ENCODE data around the gene AKT3. TPM values are rescaled to one million over a fixed set of nuclear protein-coding genes. Genes with fewer than 3 reads are reported as not detected.

Gene AKT3
- polyA plus RNA-seq, 3 donors from 2014 or later = 2.5 to 7.3 (median 5.2) TPM

- peaks cover 2 to 21% of the 10 kb centered on the region in 2 donors for H3K4me1 Mint-ChIP-seq
- peaks cover 43 to 58% (median 44%) of the 10 kb centered on the region in 3 donors for H3K36me3 Mint-ChIP-seq
- peaks cover 0 to 18% (median 16%) of the 10 kb centered on the region in 6 donors for H3K9me3 Mint-ChIP-seq
- H3K4me3 Mint-ChIP-seq = no peak overlapping the region
- H3K27ac Mint-ChIP-seq = no peak overlapping the region
- DNase-seq = no peak
- peaks cover 0 to 2% (median 0%) of the 10 kb centered on the region in 3 donors for H3K27me3 Mint-ChIP-seq (ENCODE audit: low read depth in 3 of 3)
Observed at GRCh38 chr1:243585982-243586381, 264.1 kb downstream of the AKT3 start.

GRCh38 chr1:243582326-243582725, 267.7 kb downstream of the AKT3 start:
- no peak overlapping the region for H3K27ac Mint-ChIP-seq
- peaks cover 33 to 47% (median 39%) of the 10 kb centered on the region in 3 donors for H3K36me3 Mint-ChIP-seq
- H3K9me3 Mint-ChIP-seq = peaks cover 0 to 18% (median 15%) of the 10 kb centered on the region in 6 donors
- peaks cover 4 to 20% of the 10 kb centered on the region in 2 donors for H3K4me1 Mint-ChIP-seq
- DNase-seq = no peak
- no peak overlapping the region for H3K4me3 Mint-ChIP-seq
- H3K27me3 Mint-ChIP-seq (ENCODE audit: low read depth in 3 of 3) = peaks cover 0 to 2% (median 0%) of the 10 kb centered on the region in 3 donors

GRCh38 chr1:243580984-243581383, 269.1 kb downstream of the AKT3 start:
- no peak overlapping the region for H3K27ac Mint-ChIP-seq
- peaks cover 33 to 41% (median 40%) of the 10 kb centered on the region in 3 donors for H3K36me3 Mint-ChIP-seq
- DNase-seq = no peak

GRCh38 chr1:243580072-243580471, 270.0 kb downstream of the AKT3 start:
- H3K27ac Mint-ChIP-seq = no peak overlapping the region
- no peak overlapping the region for H3K4me3 Mint-ChIP-seq
- DNase-seq = no peak
- peaks cover 0 to 18% (median 15%) of the 10 kb centered on the region in 6 donors for H3K9me3 Mint-ChIP-seq
- no peaks in the 10 kb centered on the region for H3K27me3 Mint-ChIP-seq (ENCODE audit: low read depth in 3 of 3)
- H3K36me3 Mint-ChIP-seq = peaks cover 28 to 34% (median 33%) of the 10 kb centered on the region in 3 donors
- peaks cover 5 to 30% of the 10 kb centered on the region in 2 donors for H3K4me1 Mint-ChIP-seq

More at GRCh38 chr1:243580984-243581383, 269.1 kb downstream of the AKT3 start:
- Mint-ChIP-seq H3K27me3 (ENCODE audit: low read depth in 3 of 3) (no peaks in the 10 kb centered on the region), H3K4me1 (peaks cover 5 to 32% of the 10 kb centered on the region in 2 donors), H3K4me3 (no peak overlapping the region), H3K9me3 (peaks cover 0 to 18% (median 15%) of the 10 kb centered on the region in 6 donors)

GRCh38 chr1:243575070-243575469, 275.0 kb downstream of the AKT3 start:
- no peak for DNase-seq
- no peaks in the 10 kb centered on the region for H3K9me3 Mint-ChIP-seq
- no peak overlapping the region for H3K27ac Mint-ChIP-seq
- H3K4me3 Mint-ChIP-seq = no peak overlapping the region
- peaks cover 3 to 22% of the 10 kb centered on the region in 2 donors for H3K4me1 Mint-ChIP-seq
- no peaks in the 10 kb centered on the region for H3K27me3 Mint-ChIP-seq (ENCODE audit: low read depth in 3 of 3)
- H3K36me3 Mint-ChIP-seq = peaks cover 13 to 27% (median 24%) of the 10 kb centered on the region in 3 donors

- no peaks in the 10 kb centered on the region for H3K27me3 Mint-ChIP-seq (ENCODE audit: low read depth in 3 of 3)
- peaks cover 14 to 31% (median 15%) of the 10 kb centered on the region in 3 donors for H3K36me3 Mint-ChIP-seq
- no peaks in the 10 kb centered on the region for H3K9me3 Mint-ChIP-seq
- H3K4me1 Mint-ChIP-seq = peaks cover 2 to 20% of the 10 kb centered on the region in 2 donors
- H3K4me3 Mint-ChIP-seq = no peak overlapping the region
- H3K27ac Mint-ChIP-seq = no peak overlapping the region
- DNase-seq = no peak
Observed at GRCh38 chr1:243572940-243573339, 277.1 kb downstream of the AKT3 start.

GRCh38 chr1:243568793-243569192, 281.2 kb downstream of the AKT3 start:
- no peak for DNase-seq
- no peak overlapping the region for H3K4me3 Mint-ChIP-seq
- peaks cover 0 to 5% of the 10 kb centered on the region in 2 donors for H3K4me1 Mint-ChIP-seq
- no peaks in the 10 kb centered on the region for H3K9me3 Mint-ChIP-seq
- H3K36me3 Mint-ChIP-seq = peaks cover 16 to 34% (median 18%) of the 10 kb centered on the region in 3 donors
- peak overlapping the region in 1 of 6 donors; percentile 16 for H3K27ac Mint-ChIP-seq
- peaks cover 0 to 4% (median 0%) of the 10 kb centered on the region in 3 donors for H3K27me3 Mint-ChIP-seq (ENCODE audit: low read depth in 3 of 3)

GRCh38 chr1:243564814-243565213, 285.2 kb downstream of the AKT3 start:
- Mint-ChIP-seq H3K36me3 (peaks cover 18 to 47% (median 22%) of the 10 kb centered on the region in 3 donors), H3K27me3 (ENCODE audit: low read depth in 3 of 3) (peaks cover 0 to 4% (median 0%) of the 10 kb centered on the region in 3 donors), H3K27ac (peak overlapping the region in 1 of 6 donors; percentile 37), H3K4me3 (no peak overlapping the region), H3K9me3 (no peaks in the 10 kb centered on the region), H3K4me1 (peaks cover 0 to 5% of the 10 kb centered on the region in 2 donors)
- no peak for DNase-seq

GRCh38 chr1:243563732-243564131, 286.3 kb downstream of the AKT3 start:
- H3K9me3 Mint-ChIP-seq = no peaks in the 10 kb centered on the region
- H3K4me1 Mint-ChIP-seq = peaks cover 5% of the 10 kb centered on the region in 2 donors
- DNase-seq = no peak
- no peak overlapping the region for H3K4me3 Mint-ChIP-seq
- no peak overlapping the region for H3K27ac Mint-ChIP-seq
- H3K36me3 Mint-ChIP-seq = peaks cover 18 to 46% (median 18%) of the 10 kb centered on the region in 3 donors
- H3K27me3 Mint-ChIP-seq (ENCODE audit: low read depth in 3 of 3) = peaks cover 0 to 4% (median 0%) of the 10 kb centered on the region in 3 donors

- Mint-ChIP-seq H3K27ac (no peak overlapping the region), H3K9me3 (no peaks in the 10 kb centered on the region), H3K27me3 (ENCODE audit: low read depth in 3 of 3) (peaks cover 0 to 4% (median 0%) of the 10 kb centered on the region in 3 donors), H3K36me3 (peaks cover 13 to 37% (median 15%) of the 10 kb centered on the region in 3 donors), H3K4me3 (no peak overlapping the region), H3K4me1 (peaks cover 7 to 9% of the 10 kb centered on the region in 2 donors)
- DNase-seq = no peak
Observed at GRCh38 chr1:243562473-243562872, 287.6 kb downstream of the AKT3 start.

GRCh38 chr1:243561588-243562319, 288.3 kb downstream of the AKT3 start:
- no peak overlapping the region for H3K27ac Mint-ChIP-seq
- H3K4me1 Mint-ChIP-seq = peaks cover 7 to 10% of the 10 kb centered on the region in 2 donors
- H3K36me3 Mint-ChIP-seq = peaks cover 13 to 33% (median 14%) of the 10 kb centered on the region in 3 donors
- no peak overlapping the region for H3K4me3 Mint-ChIP-seq
- H3K9me3 Mint-ChIP-seq = no peaks in the 10 kb centered on the region
- no peak for DNase-seq
- H3K27me3 Mint-ChIP-seq (ENCODE audit: low read depth in 3 of 3) = peaks cover 0 to 6% (median 0%) of the 10 kb centered on the region in 3 donors

GRCh38 chr1:243559575-243560162, 290.4 kb downstream of the AKT3 start:
- Mint-ChIP-seq H3K4me1 (peaks cover 7 to 13% of the 10 kb centered on the region in 2 donors), H3K9me3 (no peaks in the 10 kb centered on the region), H3K36me3 (peaks cover 13 to 26% (median 14%) of the 10 kb centered on the region in 3 donors), H3K4me3 (no peak overlapping the region), H3K27me3 (ENCODE audit: low read depth in 3 of 3) (peaks cover 0 to 2% (median 0%) of the 10 kb centered on the region in 3 donors), H3K27ac (peak overlapping the region in 1 of 6 donors; percentile 44)
- no peak for DNase-seq

GRCh38 chr1:243558576-243558975, 291.5 kb downstream of the AKT3 start:
- DNase-seq = no peak
- Mint-ChIP-seq H3K27ac (no peak overlapping the region), H3K4me3 (no peak overlapping the region), H3K9me3 (no peaks in the 10 kb centered on the region), H3K36me3 (peaks cover 13 to 23% (median 14%) of the 10 kb centered on the region in 3 donors), H3K27me3 (ENCODE audit: low read depth in 3 of 3) (peaks cover 0 to 2% (median 0%) of the 10 kb centered on the region in 3 donors), H3K4me1 (peaks cover 5 to 13% of the 10 kb centered on the region in 2 donors)

- Mint-ChIP-seq H3K27me3 (ENCODE audit: low read depth in 3 of 3) (peaks cover 0 to 2% (median 0%) of the 10 kb centered on the region in 3 donors), H3K4me1 (peaks cover 5 to 13% of the 10 kb centered on the region in 2 donors), H3K27ac (no peak overlapping the region), H3K36me3 (peaks cover 13 to 22% (median 14%) of the 10 kb centered on the region in 3 donors), H3K9me3 (no peaks in the 10 kb centered on the region), H3K4me3 (no peak overlapping the region)
- DNase-seq = no peak
Observed at GRCh38 chr1:243557866-243558265, 292.2 kb downstream of the AKT3 start.
